Measurements from ENCODE around the gene EIF3D.

- no peak for TF ChIP-seq CTCF (IDR thresholded peaks at IDR 0.05; ENCODE audit: control extremely low read depth in 1 of 3, insufficient read depth in 1 of 3, low read depth in 1 of 3, low read length in 3 of 3)
- no peak for TF ChIP-seq ZNF274 (IDR thresholded peaks at IDR 0.05; ENCODE audit: borderline replicate concordance, extremely low read depth, low read length)
- TF ChIP-seq POLR2A (IDR thresholded peaks at IDR 0.05; ENCODE audit: control extremely low read depth in 1 of 2, low read depth in 2 of 2, low read length in 2 of 2), result peak; percentile 81 to 91
- peak in 1 of 2 experiments; percentile 86; a peak in 2 of 4 replicates for TF ChIP-seq SIN3A (conservative IDR thresholded peaks at IDR 0.05 in 1 of 2, IDR thresholded peaks at IDR 0.05 in 1 of 2; ENCODE audit: low read depth in 1 of 2, low read length in 2 of 2)
- no peak for TF ChIP-seq SP4 (IDR thresholded peaks at IDR 0.05; ENCODE audit: low read length)
- TF ChIP-seq NANOG (IDR thresholded peaks at IDR 0.05; ENCODE audit: insufficient read depth, low read depth, low read length, poor library complexity, severe bottlenecking), result no peak
- peak; percentile 87; the same call in 1 of the 2 replicates for TF ChIP-seq KDM5A (IDR thresholded peaks at IDR 0.05; ENCODE audit: low read length)
- no peak for TF ChIP-seq SIRT6 (IDR thresholded peaks at IDR 0.05; ENCODE audit: low read length)
- TF ChIP-seq SIX5 (IDR thresholded peaks at IDR 0.05; ENCODE audit: low read depth, low read length), result no peak
- no peak for TF ChIP-seq EZH2 (IDR thresholded peaks at IDR 0.05; ENCODE audit: low read depth, low read length, severe bottlenecking)
- TF ChIP-seq, protein P1, sequence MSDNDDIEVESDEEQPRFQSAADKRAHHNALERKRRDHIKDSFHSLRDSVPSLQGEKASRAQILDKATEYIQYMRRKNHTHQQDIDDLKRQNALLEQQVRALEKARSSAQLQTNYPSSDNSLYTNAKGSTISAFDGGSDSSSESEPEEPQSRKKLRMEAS (IDR thresholded peaks at IDR 0.05), result 0 out of 2 replicates have a peak, but pooled peaks have one; percentile 38
- TF ChIP-seq CHD2 (IDR thresholded peaks at IDR 0.05; ENCODE audit: low read length), result 0 out of 2 replicates have a peak, but pooled peaks have one; percentile 21
- no peak for TF ChIP-seq RFX5 (IDR thresholded peaks at IDR 0.05; ENCODE audit: borderline replicate concordance, low read depth, low read length)
Observed at GRCh38 chr22:36481393-36482168, 47.4 kb downstream of the EIF3D start, which contains the start of gene TXN2.
